HepG2 (cell line): ENCODE results near the gene SLC25A25. TPM values are rescaled to one million over a fixed set of nuclear protein-coding genes. Genes with fewer than 3 reads are reported as not detected.

ENCODE experiments used
- KMT2A ChIP-seq: sonication (generic); formaldehyde crosslinking; IDR thresholded peaks from 2 replicates; pipeline ENCODE4 v1.4.0; 2020; ENCODE audit warnings: missing genetic modification reagents
- PCBP1 ChIP-seq: fragments of 200-400 bp; formaldehyde crosslinking; IDR thresholded peaks from 2 replicates; pipeline ENCODE4 v1.6.1; 2017; ENCODE audit warnings: mild to moderate bottlenecking, low read depth, low read length, borderline replicate concordance
- POLR2AphosphoS2 ChIP-seq: IDR thresholded peaks from 2 replicates; pipeline ENCODE4 v1.6.1; 2011; ENCODE audit warnings: low read depth, low read length, improper control_type of control experiment
- ZNF317 ChIP-seq: sonication (generic); formaldehyde crosslinking; IDR thresholded peaks from 2 replicates; pipeline ENCODE4 v1.5.0; 2020; ENCODE audit warnings: mild to moderate bottlenecking, missing genetic modification reagents
- polyA plus RNA-seq, 8 experiments: library from polyadenylated mRNA; depleted of rRNA in 3 of 8; stranded (reverse) in 7 of 8; unstranded in 1 of 8; fragments of >200 nt; fragmentation: Illumina TruSeq in 4 of 8; extraction: Trizol in 4 of 8; gene quantifications; 2 replicates each; pipeline versions ENCODE4 v1.2.1 to v1.2.3, GENCODE V29; 2011 to 2016; ENCODE audit warnings: low read depth in 4 of 8, missing spikeins in 1 of 8, mixed read lengths in 1 of 8; ENCODE audit not compliant: insufficient read depth in 1 of 8
- total RNA-seq, 5 experiments: library from RNA; depleted of rRNA; stranded (reverse); fragments of >200 nt; fragmentation: Illumina TruSeq; extraction: Trizol; gene quantifications; 2 replicates each; pipeline ENCODE4 v1.2.3, GENCODE V29; 2016; ENCODE audit warnings: low read depth in 1 of 5
- TF ChIP-seq, protein P1 (sequence below): sonication (generic); formaldehyde crosslinking; conservative IDR thresholded peaks from 2 replicates; pipeline ENCODE4 v1.5.0; 2020; ENCODE audit warnings: missing genetic modification reagents
- TF ChIP-seq, protein P2 (sequence below): sonication (generic); formaldehyde crosslinking; IDR thresholded peaks from 2 replicates; pipeline ENCODE4 v1.5.1; 2020; ENCODE audit warnings: mild to moderate bottlenecking, missing genetic modification reagents
- TF ChIP-seq, protein P3 (sequence below): IDR thresholded peaks from 2 replicates; pipeline ENCODE4 v1.6.1; 2016; ENCODE audit warnings: control low read depth
- TF ChIP-seq, protein P4 (sequence below): sonication (generic); formaldehyde crosslinking; IDR thresholded peaks from 2 replicates; pipeline ENCODE4 v1.4.0; 2020; ENCODE audit warnings: mild to moderate bottlenecking, missing genetic modification reagents
- TF ChIP-seq, protein P5 (sequence below): sonication (generic); formaldehyde crosslinking; conservative IDR thresholded peaks from 2 replicates; pipeline ENCODE4 v1.4.0; 2020; ENCODE audit warnings: missing genetic modification reagents
- TF ChIP-seq, protein P6 (sequence below): sonication (generic); formaldehyde crosslinking; IDR thresholded peaks from 2 replicates; pipeline ENCODE4 v1.5.0; 2020; ENCODE audit warnings: missing genetic modification reagents

SLC25A25 gene
- total and polyA plus RNA-seq, 2 of the 13 experiments (the other 11 are each of a cell fraction or from before 2014, with no cell fraction given), result 10.5 to 24.8 TPM

DNA sequence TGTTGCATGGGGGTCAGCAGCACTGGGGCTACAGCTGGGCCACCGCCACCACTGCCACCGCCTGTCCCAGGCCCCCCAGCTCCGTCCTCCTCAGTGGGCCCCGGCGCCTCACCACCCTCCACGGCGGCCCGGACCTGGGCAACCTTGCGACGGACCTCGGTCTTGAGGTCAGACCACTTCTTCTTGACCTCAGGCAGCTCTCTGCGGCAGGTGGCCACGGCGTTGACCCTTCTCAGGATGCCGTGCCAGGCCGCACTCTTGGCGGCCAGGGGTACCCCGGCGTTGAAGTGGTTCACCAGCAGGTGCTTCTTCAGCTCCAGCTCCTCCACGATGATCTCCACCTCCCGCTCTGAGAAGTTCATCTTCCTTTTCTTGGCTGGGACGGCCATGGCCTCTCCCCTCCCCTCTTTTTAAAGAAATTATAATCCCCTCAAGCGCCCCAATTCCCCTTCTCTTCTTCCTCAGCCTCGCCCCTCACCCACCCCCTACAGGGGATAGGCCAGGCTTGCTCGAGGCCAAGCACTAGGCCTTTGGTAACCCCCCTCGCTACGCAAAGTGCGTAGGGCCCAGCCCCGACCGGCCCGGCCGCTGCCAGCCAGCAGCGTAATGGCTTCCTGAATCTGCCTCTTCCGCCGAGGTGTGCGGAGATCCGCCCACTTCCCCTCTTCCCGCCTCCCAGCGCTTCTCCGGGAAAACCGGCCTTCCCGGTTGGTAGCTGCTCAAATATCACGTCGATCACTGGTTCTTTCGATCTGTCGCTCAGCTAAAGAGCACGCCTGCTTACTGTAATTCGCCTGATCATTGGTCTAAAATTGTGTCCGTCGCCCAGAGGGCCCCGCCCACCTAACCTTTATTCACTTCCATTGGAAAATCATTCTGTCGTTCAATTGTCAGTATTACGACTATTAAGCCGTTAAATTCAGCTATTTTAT lies 1.1 kb upstream of the SLC25A25 start, which contains the start of gene NAIF1 (continued):
- 0 out of 2 replicates have a peak, but pooled peaks have one; percentile 10 for TF ChIP-seq PCBP1
- TF ChIP-seq, protein P1, sequence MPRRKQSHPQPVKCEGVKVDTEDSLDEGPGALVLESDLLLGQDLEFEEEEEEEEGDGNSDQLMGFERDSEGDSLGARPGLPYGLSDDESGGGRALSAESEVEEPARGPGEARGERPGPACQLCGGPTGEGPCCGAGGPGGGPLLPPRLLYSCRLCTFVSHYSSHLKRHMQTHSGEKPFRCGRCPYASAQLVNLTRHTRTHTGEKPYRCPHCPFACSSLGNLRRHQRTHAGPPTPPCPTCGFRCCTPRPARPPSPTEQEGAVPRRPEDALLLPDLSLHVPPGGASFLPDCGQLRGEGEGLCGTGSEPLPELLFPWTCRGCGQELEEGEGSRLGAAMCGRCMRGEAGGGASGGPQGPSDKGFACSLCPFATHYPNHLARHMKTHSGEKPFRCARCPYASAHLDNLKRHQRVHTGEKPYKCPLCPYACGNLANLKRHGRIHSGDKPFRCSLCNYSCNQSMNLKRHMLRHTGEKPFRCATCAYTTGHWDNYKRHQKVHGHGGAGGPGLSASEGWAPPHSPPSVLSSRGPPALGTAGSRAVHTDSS, result no peak
- no peak; the same call in 1 of the 2 replicates for TF ChIP-seq ZNF317
- TF ChIP-seq, protein P2, sequence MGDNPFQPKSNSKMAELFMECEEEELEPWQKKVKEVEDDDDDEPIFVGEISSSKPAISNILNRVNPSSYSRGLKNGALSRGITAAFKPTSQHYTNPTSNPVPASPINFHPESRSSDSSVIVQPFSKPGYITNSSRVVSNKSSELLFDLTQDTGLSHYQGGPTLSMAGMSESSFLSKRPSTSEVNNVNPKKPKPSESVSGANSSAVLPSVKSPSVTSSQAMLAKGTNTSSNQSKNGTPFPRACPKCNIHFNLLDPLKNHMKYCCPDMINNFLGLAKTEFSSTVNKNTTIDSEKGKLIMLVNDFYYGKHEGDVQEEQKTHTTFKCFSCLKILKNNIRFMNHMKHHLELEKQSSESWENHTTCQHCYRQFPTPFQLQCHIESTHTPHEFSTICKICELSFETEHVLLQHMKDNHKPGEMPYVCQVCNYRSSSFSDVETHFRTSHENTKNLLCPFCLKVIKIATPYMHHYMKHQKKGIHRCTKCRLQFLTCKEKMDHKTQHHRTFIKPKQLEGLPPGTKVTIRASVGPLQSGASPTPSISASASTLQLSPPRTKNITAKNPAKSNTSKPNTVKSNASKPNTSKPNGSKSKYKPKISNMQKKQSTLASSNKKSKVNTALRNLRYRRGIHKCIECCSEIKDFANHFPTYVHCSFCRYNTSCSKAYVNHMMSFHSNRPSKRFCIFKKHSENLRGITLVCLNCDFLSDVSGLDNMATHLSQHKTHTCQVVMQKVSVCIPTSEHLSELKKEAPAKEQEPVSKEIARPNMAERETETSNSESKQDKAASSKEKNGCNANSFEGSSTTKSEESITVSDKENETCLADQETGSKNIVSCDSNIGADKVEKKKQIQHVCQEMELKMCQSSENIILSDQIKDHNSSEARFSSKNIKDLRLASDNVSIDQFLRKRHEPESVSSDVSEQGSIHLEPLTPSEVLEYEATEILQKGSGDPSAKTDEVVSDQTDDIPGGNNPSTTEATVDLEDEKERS (CRISPR knock-in tag), result 0 out of 2 replicates have a peak, but pooled peaks have one; percentile 49
- TF ChIP-seq, protein P3, sequence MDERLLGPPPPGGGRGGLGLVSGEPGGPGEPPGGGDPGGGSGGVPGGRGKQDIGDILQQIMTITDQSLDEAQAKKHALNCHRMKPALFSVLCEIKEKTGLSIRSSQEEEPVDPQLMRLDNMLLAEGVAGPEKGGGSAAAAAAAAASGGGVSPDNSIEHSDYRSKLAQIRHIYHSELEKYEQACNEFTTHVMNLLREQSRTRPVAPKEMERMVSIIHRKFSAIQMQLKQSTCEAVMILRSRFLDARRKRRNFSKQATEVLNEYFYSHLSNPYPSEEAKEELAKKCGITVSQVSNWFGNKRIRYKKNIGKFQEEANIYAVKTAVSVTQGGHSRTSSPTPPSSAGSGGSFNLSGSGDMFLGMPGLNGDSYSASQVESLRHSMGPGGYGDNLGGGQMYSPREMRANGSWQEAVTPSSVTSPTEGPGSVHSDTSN (CRISPR knock-in tag), result peak; percentile 97
- no peak for TF ChIP-seq POLR2AphosphoS2
- TF ChIP-seq, protein P4, sequence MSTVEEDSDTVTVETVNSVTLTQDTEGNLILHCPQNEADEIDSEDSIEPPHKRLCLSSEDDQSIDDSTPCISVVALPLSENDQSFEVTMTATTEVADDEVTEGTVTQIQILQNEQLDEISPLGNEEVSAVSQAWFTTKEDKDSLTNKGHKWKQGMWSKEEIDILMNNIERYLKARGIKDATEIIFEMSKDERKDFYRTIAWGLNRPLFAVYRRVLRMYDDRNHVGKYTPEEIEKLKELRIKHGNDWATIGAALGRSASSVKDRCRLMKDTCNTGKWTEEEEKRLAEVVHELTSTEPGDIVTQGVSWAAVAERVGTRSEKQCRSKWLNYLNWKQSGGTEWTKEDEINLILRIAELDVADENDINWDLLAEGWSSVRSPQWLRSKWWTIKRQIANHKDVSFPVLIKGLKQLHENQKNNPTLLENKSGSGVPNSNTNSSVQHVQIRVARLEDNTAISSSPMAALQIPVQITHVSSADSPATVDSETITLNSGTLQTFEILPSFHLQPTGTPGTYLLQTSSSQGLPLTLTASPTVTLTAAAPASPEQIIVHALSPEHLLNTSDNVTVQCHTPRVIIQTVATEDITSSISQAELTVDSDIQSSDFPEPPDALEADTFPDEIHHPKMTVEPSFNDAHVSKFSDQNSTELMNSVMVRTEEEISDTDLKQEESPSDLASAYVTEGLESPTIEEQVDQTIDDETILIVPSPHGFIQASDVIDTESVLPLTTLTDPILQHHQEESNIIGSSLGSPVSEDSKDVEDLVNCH (CRISPR knock-in tag), result no peak
- TF ChIP-seq, protein P5, sequence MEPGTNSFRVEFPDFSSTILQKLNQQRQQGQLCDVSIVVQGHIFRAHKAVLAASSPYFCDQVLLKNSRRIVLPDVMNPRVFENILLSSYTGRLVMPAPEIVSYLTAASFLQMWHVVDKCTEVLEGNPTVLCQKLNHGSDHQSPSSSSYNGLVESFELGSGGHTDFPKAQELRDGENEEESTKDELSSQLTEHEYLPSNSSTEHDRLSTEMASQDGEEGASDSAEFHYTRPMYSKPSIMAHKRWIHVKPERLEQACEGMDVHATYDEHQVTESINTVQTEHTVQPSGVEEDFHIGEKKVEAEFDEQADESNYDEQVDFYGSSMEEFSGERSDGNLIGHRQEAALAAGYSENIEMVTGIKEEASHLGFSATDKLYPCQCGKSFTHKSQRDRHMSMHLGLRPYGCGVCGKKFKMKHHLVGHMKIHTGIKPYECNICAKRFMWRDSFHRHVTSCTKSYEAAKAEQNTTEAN (CRISPR knock-in tag), result no peak
- TF ChIP-seq, protein P6, sequence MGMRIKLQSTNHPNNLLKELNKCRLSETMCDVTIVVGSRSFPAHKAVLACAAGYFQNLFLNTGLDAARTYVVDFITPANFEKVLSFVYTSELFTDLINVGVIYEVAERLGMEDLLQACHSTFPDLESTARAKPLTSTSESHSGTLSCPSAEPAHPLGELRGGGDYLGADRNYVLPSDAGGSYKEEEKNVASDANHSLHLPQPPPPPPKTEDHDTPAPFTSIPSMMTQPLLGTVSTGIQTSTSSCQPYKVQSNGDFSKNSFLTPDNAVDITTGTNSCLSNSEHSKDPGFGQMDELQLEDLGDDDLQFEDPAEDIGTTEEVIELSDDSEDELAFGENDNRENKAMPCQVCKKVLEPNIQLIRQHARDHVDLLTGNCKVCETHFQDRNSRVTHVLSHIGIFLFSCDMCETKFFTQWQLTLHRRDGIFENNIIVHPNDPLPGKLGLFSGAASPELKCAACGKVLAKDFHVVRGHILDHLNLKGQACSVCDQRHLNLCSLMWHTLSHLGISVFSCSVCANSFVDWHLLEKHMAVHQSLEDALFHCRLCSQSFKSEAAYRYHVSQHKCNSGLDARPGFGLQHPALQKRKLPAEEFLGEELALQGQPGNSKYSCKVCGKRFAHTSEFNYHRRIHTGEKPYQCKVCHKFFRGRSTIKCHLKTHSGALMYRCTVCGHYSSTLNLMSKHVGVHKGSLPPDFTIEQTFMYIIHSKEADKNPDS (CRISPR knock-in tag), result no peak
- no peak for TF ChIP-seq KMT2A
